DND-41 (cell line): ENCODE data around the gene PEX16.

Source experiments
- CTCF ChIP-seq: IDR thresholded peaks from 2 replicates; pipeline ENCODE4 v1.5.1; 2012; ENCODE audit warnings: borderline replicate concordance, low read length, moderate library complexity, mild to moderate bottlenecking; ENCODE audit not compliant: poor library complexity, severe bottlenecking; ENCODE audit errors: extremely low read depth
- EZH2 ChIP-seq: IDR thresholded peaks from 3 replicates; pipeline ENCODE4 v1.6.1; 2012; ENCODE audit warnings: borderline replicate concordance, low read depth, mild to moderate bottlenecking, moderate library complexity, low read length, inconsistent platforms; ENCODE audit not compliant: severe bottlenecking

GRCh38 chr11:45879803-45880686, 37.6 kb downstream of the PEX16 start:
- no peak for TF ChIP-seq CTCF
- no peak for TF ChIP-seq EZH2
